OCI-LY1 (cell line): Measurements from ENCODE around the gene TTLL3.
A peak's percentile ranks its signal among the peaks of the same experiment; 100 is the strongest.

Experiments
- H2AFZ ChIP-seq: fragments of 200-600 bp; sonication (generic), shearing (Covaris generic); 2 replicates; pipeline ENCODE4 v1.6.0; 2014; ENCODE audit warnings: antibody characterized with exemption, mild to moderate bottlenecking, low read length
- H3F3A ChIP-seq: fragments of 200-600 bp; sonication (generic), shearing (Covaris generic); 2 replicates; pipeline ENCODE4 v1.6.0; 2014; ENCODE audit warnings: mild to moderate bottlenecking, antibody characterized with exemption, low read length, moderate library complexity; ENCODE audit not compliant: insufficient read depth
- H3K27ac ChIP-seq: fragments of 200-600 bp; sonication (generic); 2 replicates; pipeline ENCODE4 v1.5.1; 2014; ENCODE audit warnings: low read length, mixed run types, mild to moderate bottlenecking, low read depth; ENCODE audit not compliant: poor library complexity, severe bottlenecking
- H3K27me3 ChIP-seq: fragments of 200-600 bp; sonication (generic); 2 replicates; pipeline ENCODE4 v1.6.0; 2014; ENCODE audit warnings: antibody characterized with exemption, mild to moderate bottlenecking, low read length, moderate library complexity; ENCODE audit not compliant: insufficient read depth
- H3K36me3 ChIP-seq: fragments of 200-600 bp; sonication (generic); 2 replicates; pipeline ENCODE4 v1.6.1; 2014; ENCODE audit warnings: mild to moderate bottlenecking, antibody characterized with exemption, low read length, moderate library complexity, mixed read lengths; ENCODE audit not compliant: insufficient read depth
- H3K4me1 ChIP-seq: fragments of 200-600 bp; sonication (generic); 2 replicates; pipeline ENCODE4 v1.5.1; 2014; ENCODE audit warnings: mild to moderate bottlenecking, low read length, moderate library complexity; ENCODE audit not compliant: insufficient read depth, severe bottlenecking
- H3K4me2 ChIP-seq: fragments of 200-600 bp; sonication (generic), shearing (Covaris generic); 2 replicates; pipeline ENCODE4 v1.6.1; 2014; ENCODE audit warnings: low read length
- H3K4me3 ChIP-seq: fragments of 200-600 bp; sonication (generic); 2 replicates; pipeline ENCODE4 v1.5.1; 2014; ENCODE audit warnings: low read length, low read depth, mild to moderate bottlenecking, mixed read lengths; ENCODE audit not compliant: poor library complexity, severe bottlenecking
- H3K79me2 ChIP-seq: fragments of 200-600 bp; shearing (Covaris generic); 2 replicates; pipeline ENCODE4 v1.6.1; 2016; ENCODE audit warnings: mixed run types, low read length, mixed read lengths; ENCODE audit not compliant: insufficient read depth
- H3K9ac ChIP-seq: fragments of 200-600 bp; sonication (generic), shearing (Covaris generic); 2 replicates; pipeline ENCODE4 v1.6.1; 2014; ENCODE audit warnings: mild to moderate bottlenecking, low read length, mixed read lengths
- H3K9me2 ChIP-seq: fragments of 200-600 bp; sonication (generic), shearing (Covaris generic); 2 replicates; pipeline ENCODE4 v1.6.1; 2014; ENCODE audit warnings: low read depth, mild to moderate bottlenecking, low read length, mixed read lengths
- H3K9me3 ChIP-seq: fragments of 200-600 bp; shearing (Covaris generic); 2 replicates; pipeline ENCODE4 v1.6.1; 2014; ENCODE audit warnings: low read length, mixed read lengths
- H4K20me1 ChIP-seq: fragments of 200-600 bp; sonication (generic), shearing (Covaris generic); 2 replicates; pipeline ENCODE4 v1.6.0; 2016; ENCODE audit warnings: mild to moderate bottlenecking, low read length; ENCODE audit not compliant: insufficient read depth
- CTCF ChIP-seq: fragments of 200-600 bp; sonication (generic), shearing (Covaris generic); IDR thresholded peaks from 2 replicates; pipeline ENCODE4 v1.5.1; 2017; ENCODE audit warnings: mild to moderate bottlenecking, antibody characterized with exemption, low read length, moderate library complexity, mixed read lengths
- EZH2 ChIP-seq: fragments of 200-600 bp; sonication (generic), shearing (Covaris generic); IDR thresholded peaks from 2 replicates; pipeline ENCODE4 v1.8.0; 2017; ENCODE audit warnings: borderline replicate concordance, mixed run types, mild to moderate bottlenecking, antibody characterized with exemption, low read length, moderate library complexity, mixed read lengths

Gene TTLL3

GRCh38 chr3:9810433-9810770 lies 340 bp downstream of the TTLL3 start:
- H3K9ac ChIP-seq, result peak overlapping the region; percentile 78; the same call in 1 of the 2 replicates
- H3K4me2 ChIP-seq, result peak overlapping the region; percentile 79
- peaks cover 21% of the 10 kb centered on the region for H3K4me1 ChIP-seq
- H3K27ac ChIP-seq, result no peak overlapping the region
- TF ChIP-seq EZH2, result no peak
- no peak for TF ChIP-seq CTCF
- H4K20me1 ChIP-seq, result no peaks in the 10 kb centered on the region
- peaks cover 4% of the 10 kb centered on the region; the same call in 1 of the 2 replicates for H3F3A ChIP-seq
- H3K36me3 ChIP-seq, result peaks cover 45% of the 10 kb centered on the region
- H3K4me3 ChIP-seq, result peak overlapping the region; percentile 62
- no peaks in the 10 kb centered on the region for H3K9me2 ChIP-seq
- H2AFZ ChIP-seq, result no peak overlapping the region
- H3K9me3 ChIP-seq, result no peaks in the 10 kb centered on the region
- no peaks in the 10 kb centered on the region for H3K79me2 ChIP-seq
- no peaks in the 10 kb centered on the region for H3K27me3 ChIP-seq

- no peaks in the 10 kb centered on the region for H3K79me2 ChIP-seq
- H3K9ac ChIP-seq, result no peak overlapping the region
- no peak overlapping the region for H3K4me2 ChIP-seq
- H3F3A ChIP-seq, result peaks cover 4% of the 10 kb centered on the region; the same call in 1 of the 2 replicates
- H3K9me2 ChIP-seq, result no peaks in the 10 kb centered on the region
- no peaks in the 10 kb centered on the region for H3K9me3 ChIP-seq
- no peaks in the 10 kb centered on the region for H4K20me1 ChIP-seq
- H3K27me3 ChIP-seq, result no peaks in the 10 kb centered on the region
- peaks cover 21% of the 10 kb centered on the region for H3K4me1 ChIP-seq
- no peak overlapping the region for H3K4me3 ChIP-seq
- TF ChIP-seq EZH2, result no peak
- no peak for TF ChIP-seq CTCF
- no peak overlapping the region for H2AFZ ChIP-seq
- no peak overlapping the region for H3K27ac ChIP-seq
- H3K36me3 ChIP-seq, result peaks cover 41% of the 10 kb centered on the region
Observed at GRCh38 chr3:9810846-9811245, 784 bp downstream of the TTLL3 start.

- Histone ChIP-seq H3K4me3 (no peak overlapping the region), H2AFZ (no peak overlapping the region), H3K79me2 (no peaks in the 10 kb centered on the region), H3K4me1 (peaks cover 21% of the 10 kb centered on the region), H3K36me3 (peaks cover 20% of the 10 kb centered on the region; the same call in 1 of the 2 replicates), H3K27me3 (no peaks in the 10 kb centered on the region), H3F3A (peaks cover 4% of the 10 kb centered on the region; the same call in 1 of the 2 replicates), H3K9me3 (no peaks in the 10 kb centered on the region), H4K20me1 (no peaks in the 10 kb centered on the region), H3K9me2 (no peaks in the 10 kb centered on the region), H3K4me2 (no peak overlapping the region), H3K27ac (no peak overlapping the region), H3K9ac (no peak overlapping the region)
- no peak for TF ChIP-seq CTCF
- no peak for TF ChIP-seq EZH2
Observed at GRCh38 chr3:9812870-9813483, 2.9 kb downstream of the TTLL3 start.
